Activated naive CD4-positive, alpha-beta T cell treated with anti-CD3 and anti-CD28 coated beads, Interleukin-2, amount 50 U/mL, for 16 hours (primary cell): ENCODE measurements around the gene DEFB128.

Experiments
- DNase-seq: peaks from one replicate; pipeline ENCODE4 v3.0.0-alpha.2; 2020

DEFB128 gene

GRCh38 chr20:145877-146276 lies 43.6 kb downstream of the DEFB128 start:
- DNase-seq, result no peak

GRCh38 chr20:142290-142689 lies 47.2 kb downstream of the DEFB128 start, which contains the start of gene DEFB126:
DEFB126 (plus strand) TSS chr20:142590; CDS start chr20:142629, 39 bp downstream.
- DNase-seq, result no peak
